ENCODE measurements around the gene RNF128. TPM values are rescaled to one million over a fixed set of nuclear protein-coding genes. Genes with fewer than 3 reads are reported as not detected.

The RNF128 gene, protein sequence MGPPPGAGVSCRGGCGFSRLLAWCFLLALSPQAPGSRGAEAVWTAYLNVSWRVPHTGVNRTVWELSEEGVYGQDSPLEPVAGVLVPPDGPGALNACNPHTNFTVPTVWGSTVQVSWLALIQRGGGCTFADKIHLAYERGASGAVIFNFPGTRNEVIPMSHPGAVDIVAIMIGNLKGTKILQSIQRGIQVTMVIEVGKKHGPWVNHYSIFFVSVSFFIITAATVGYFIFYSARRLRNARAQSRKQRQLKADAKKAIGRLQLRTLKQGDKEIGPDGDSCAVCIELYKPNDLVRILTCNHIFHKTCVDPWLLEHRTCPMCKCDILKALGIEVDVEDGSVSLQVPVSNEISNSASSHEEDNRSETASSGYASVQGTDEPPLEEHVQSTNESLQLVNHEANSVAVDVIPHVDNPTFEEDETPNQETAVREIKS
- total RNA-seq: 5.2 TPM

- peak; percentile 85 for ATAC-seq
Measured at GRCh38 chrX:106726485-106727437, at the start of gene RNF128. Gene RNF128 (plus strand): TSS chrX:106726701. CDS start chrX:106726914, 213 bp downstream.

DNA sequence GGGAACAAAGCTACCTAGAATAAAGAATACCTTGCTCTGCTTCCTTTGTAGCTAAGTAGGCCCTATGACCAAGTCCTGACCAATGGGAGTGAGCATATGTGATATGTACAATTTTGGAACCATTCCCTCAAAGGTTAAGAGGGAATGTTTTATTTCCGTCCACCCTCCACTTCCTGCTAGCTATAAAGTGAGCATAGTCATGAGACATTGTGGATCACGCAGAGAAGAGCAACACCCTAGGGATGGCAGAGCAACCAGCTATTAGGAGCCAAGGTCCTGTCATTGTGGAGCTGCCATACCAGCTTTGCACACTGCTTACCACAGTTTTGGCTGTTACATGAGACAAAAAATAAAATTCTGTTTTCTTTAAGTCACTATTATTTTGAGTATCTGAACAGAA is 45.8 kb upstream of the RNF128 start:
- no peak for ATAC-seq

DNA sequence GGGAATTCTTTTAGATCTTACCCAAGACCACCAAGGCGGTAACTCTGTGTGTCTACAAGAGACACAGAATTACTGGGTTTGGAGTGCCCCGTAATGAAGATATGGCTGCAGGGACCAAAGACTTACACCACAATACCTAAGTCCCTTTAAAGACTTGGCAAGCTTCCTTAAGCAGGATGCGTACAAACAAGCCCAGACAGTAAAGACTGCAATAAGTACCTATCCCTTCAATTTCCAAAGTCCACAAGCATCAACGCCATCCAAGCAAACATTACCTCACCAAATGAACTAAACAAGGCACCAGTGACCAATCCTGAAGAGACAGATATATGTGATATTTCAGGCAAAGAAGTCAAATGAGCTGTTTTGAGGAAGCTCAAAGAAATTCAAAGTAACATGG is 42.3 kb upstream of the RNF128 start:
- peak; percentile 52 for ATAC-seq

DNA sequence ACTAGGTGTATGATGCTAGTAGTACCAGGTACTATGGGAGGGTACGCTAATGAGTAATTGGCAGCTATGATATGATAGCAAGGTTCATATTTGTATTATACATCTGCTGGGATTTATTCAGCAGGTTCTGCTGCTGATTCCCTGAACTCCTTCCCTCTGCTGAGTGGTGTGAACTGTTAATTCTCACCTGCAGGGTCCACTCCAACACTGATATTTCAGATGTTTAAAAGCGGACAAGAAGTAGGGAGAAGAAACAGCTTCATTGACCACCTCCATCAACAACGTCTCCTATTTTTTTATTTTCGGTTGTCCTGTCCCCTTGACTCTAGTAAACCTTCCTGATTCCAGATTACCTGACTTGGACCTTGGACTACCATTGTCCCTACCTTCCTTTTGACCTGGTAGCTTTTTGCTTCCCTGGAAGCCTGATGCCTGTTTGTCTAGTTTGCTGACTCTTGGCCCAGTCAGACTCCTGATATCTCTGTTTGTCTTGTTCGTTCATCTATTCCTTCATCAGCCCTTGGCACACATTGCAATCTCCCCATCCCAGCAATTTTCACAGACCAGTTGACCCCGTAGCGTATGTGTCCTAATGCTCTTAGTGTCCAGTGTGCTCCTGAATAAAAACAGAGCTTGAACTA is 34.0 kb upstream of the RNF128 start:
- ATAC-seq: no peak

DNA sequence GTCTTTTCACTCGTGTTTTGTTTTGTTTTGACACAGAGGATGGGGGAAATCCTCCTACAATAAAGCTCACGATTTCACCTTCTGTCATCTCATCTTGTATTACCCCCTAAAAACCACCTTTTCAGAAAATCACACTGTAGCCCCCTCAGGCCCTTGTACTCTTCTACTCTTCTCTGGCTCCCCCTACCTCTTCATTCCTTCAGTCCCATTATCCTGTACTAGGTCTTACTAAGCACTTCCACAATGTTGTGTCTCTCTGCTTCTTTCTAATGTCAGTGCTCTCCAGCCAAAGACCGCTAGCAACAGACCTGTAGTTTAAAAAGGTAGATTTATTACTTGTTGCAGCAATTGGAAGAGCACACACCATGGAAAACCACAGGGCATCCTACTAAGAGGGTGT is 30.0 kb upstream of the RNF128 start:
- ATAC-seq: no peak

DNA sequence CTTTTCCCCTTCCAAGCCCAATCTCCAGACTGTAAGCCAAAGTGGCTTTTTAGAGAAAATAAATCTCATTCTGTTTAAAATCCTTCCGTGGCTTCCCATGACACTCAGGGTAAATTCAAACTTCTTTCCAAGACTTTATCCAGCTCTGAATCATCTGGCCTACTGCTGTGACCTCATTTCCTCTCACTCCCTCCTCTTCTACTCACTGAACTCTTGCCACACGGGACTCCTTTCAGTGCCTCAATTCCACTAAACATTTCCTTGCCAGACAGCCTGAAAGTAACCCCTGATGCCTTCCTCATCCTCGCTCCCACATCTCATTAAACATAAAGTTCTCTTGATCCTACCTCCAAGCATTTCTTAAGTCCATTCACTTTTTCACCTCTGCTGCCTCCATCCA is 27.8 kb upstream of the RNF128 start:
- ATAC-seq: no peak

GRCh38 chrX:106702636-106703035 is 23.9 kb upstream of the RNF128 start:
- ATAC-seq: no peak

GRCh38 chrX:106706466-106706865 is 20.0 kb upstream of the RNF128 start:
- no peak for ATAC-seq

- peak; percentile 93 for ATAC-seq
Measured at GRCh38 chrX:106707771-106708454, 18.6 kb upstream of the RNF128 start.

GRCh38 chrX:106710771-106711170 is 15.7 kb upstream of the RNF128 start:
- ATAC-seq: no peak

DNA sequence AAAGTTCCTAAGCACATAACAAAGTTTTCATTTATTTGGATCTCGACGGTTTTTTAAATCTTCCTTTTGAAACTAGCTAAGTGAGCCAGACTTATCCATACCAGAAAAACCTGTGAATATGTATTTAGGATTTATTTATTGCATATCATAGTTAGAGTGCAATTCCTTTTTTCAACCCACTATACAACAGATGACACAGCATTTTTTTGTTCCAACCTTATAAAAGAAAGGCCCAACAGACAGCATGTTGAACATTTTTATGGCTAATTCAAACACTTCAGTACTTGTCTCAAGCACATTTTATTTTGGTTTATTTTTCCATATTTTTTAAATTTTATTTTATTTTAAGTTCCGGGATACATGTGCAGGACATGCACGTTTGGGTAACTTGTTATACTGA is 15.1 kb upstream of the RNF128 start:
- no peak for ATAC-seq

- ATAC-seq: no peak
Measured at GRCh38 chrX:106716004-106716403, 10.5 kb upstream of the RNF128 start.

GRCh38 chrX:106716463-106716862 is 10.0 kb upstream of the RNF128 start:
- ATAC-seq: no peak

GRCh38 chrX:106718709-106719108 is 7.8 kb upstream of the RNF128 start:
- ATAC-seq: no peak

- ATAC-seq: no peak
Measured at GRCh38 chrX:106725931-106726330, 570 bp upstream of the RNF128 start.

GRCh38 chrX:106728337-106728736 is 1.8 kb downstream of the RNF128 start:
- no peak for ATAC-seq

DNA sequence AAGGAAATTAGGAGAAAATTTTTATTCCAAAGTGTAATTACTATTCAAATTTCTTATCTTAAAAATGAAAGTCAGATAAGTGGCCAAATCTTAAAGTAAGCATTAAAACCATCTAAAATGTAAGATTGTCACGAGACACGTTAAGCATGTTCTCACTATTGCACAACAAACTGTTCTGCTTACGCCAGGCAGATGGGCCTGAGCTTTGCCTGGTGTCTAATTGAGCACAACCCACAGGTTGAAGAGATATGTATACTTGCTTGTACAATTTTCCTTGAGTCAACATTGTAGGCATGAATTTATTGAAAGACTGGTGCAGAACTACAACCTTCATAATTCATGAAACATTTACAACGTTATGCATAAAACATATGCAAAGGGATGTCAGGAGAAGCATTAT is 3.9 kb downstream of the RNF128 start:
- ATAC-seq: peak; percentile 38

DNA sequence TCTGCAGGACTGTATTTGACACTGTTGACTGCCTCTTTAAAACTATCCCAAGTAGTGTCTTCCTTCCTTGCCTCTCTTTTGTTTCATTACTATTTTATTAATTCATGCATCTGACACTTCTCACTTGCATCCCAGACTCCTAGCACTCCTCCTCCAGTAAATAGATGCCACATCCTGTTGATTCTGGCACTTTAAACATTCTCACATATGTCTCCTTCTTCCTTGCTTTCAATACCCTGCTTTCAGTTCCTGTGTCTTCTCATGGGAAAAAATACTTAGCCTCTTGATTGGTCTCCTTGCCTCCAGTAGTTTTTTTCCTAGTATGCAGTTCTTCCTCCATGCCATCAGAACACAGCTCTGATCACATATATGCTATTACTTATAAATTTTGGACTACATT is 5.1 kb downstream of the RNF128 start:
- no peak for ATAC-seq

DNA sequence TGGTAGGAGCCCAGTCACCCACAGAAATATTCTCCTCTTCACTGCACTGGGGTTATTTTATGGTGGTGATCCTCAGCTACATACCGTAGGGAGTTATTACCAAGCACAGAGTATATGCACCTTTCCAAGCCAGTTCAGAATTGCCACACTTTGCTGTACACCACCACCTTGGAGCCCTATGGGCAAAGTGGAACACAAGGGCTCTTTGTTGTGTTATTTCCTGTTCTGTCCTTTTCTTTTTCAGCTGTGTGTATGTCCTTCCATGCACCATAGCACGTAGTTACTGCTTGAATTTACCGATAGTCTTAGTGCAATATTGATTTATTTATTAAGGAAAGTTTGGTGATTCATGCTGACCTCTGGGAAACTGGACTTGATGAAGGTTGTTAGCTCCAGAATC is 8.3 kb downstream of the RNF128 start:
- no peak for ATAC-seq

- ATAC-seq: no peak
Measured at GRCh38 chrX:106740193-106740780, 13.8 kb downstream of the RNF128 start.

- ATAC-seq: peak; percentile 49
Measured at GRCh38 chrX:106742193-106742592, 15.7 kb downstream of the RNF128 start.

DNA sequence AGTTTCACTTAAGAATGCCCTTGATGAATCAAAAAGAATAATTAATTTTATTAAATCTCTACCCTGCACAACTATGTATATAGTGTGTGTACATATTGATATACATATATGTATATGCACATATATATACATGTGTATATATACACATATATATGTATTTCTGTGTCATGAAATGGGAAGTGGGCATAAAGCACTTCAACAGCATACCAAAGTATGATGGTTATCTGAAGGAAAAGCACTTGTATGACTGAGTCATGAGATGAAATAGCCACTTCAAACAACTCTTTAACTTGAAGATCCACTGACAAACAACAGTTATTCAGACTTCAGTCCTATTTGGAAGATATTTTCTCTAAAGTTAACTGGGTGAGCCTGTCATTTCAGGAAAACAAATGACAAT is 16.3 kb downstream of the RNF128 start:
- ATAC-seq: no peak
